Adrenal gland (tissue), 5 donors: Measurements from ENCODE around the gene FUT7.

Source experiments
- CTCF ChIP-seq, 6 experiments: fragments of 450-650 bp in 4 of 6; fragments of 200-600 bp in 2 of 6; sonication (generic) in 1 of 6; IDR thresholded peaks; 1 replicate in 5 of 6; 2 replicates in 1 of 6; pipeline versions ENCODE4 v1.5.1 to v1.8.0; 2016 to 2021; ENCODE audit warnings: antibody characterized with exemption in 6 of 6, mild to moderate bottlenecking in 2 of 6, moderate library complexity in 1 of 6
- POLR2A ChIP-seq, 2 donors: fragments of 450-650 bp; IDR thresholded peaks; one replicate each; pipeline ENCODE4 v1.6.1; 2017; ENCODE audit warnings: antibody characterized with exemption in 2 of 2, mild to moderate bottlenecking in 2 of 2, moderate library complexity in 1 of 2
- donor health status: DM: no; HTN: no; CAD: no.

- no peak for TF ChIP-seq CTCF (IDR thresholded peaks at IDR 0.05)
- no peak for TF ChIP-seq POLR2A (IDR thresholded peaks at IDR 0.05)
Observed at GRCh38 chr9:136980669-136981478, 51.0 kb downstream of the FUT7 start.
